HEK293 (cell line): Measurements from ENCODE around the gene TRMT1L.
"Not testable (repeated sequence)": the region's sequence is repeated elsewhere in the genome, so short reads cannot be mapped to it uniquely, and the experiment has no call there.

Experiments used
- ZNF426 ChIP-seq: fragments of 450-650 bp; formaldehyde crosslinking; IDR thresholded peaks from 2 replicates; pipeline ENCODE4 v1.5.1; 2017; ENCODE audit warnings: missing biosample characterization, missing genetic modification characterization, mild to moderate bottlenecking, inconsistent platforms, moderate library complexity
- ZNF677 ChIP-seq: fragments of 450-650 bp; IDR thresholded peaks from 2 replicates; pipeline ENCODE4 v1.5.0; 2018; ENCODE audit warnings: missing biosample characterization, mild to moderate bottlenecking, missing genetic modification characterization, moderate library complexity
- ZSCAN30 ChIP-seq: fragments of 450-650 bp; IDR thresholded peaks from 2 replicates; pipeline ENCODE4 v1.5.1; 2018; ENCODE audit warnings: missing biosample characterization, mild to moderate bottlenecking, missing genetic modification characterization, moderate library complexity
- TF ChIP-seq, protein P1 (sequence below): fragments of 450-650 bp; IDR thresholded peaks from 2 replicates; pipeline ENCODE4 v1.5.1; 2018; ENCODE audit warnings: missing biosample characterization, missing genetic modification characterization
- TF ChIP-seq, protein P2 (sequence below): fragments of 450-650 bp; formaldehyde crosslinking; IDR thresholded peaks from 2 replicates; pipeline ENCODE4 v1.5.1; 2016; ENCODE audit warnings: missing biosample characterization, missing genetic modification characterization
- TF ChIP-seq, protein P3 (sequence below): sonication (generic); formaldehyde crosslinking; IDR thresholded peaks from 2 replicates; pipeline ENCODE4 v1.8.1; 2022; ENCODE audit warnings: mild to moderate bottlenecking, moderate library complexity, missing genetic modification reagents
- TF ChIP-seq, protein P4 (sequence below): fragments of 450-650 bp; formaldehyde crosslinking; IDR thresholded peaks from 2 replicates; pipeline ENCODE4 v1.5.1; 2017; ENCODE audit warnings: missing biosample characterization, missing genetic modification characterization

DNA sequence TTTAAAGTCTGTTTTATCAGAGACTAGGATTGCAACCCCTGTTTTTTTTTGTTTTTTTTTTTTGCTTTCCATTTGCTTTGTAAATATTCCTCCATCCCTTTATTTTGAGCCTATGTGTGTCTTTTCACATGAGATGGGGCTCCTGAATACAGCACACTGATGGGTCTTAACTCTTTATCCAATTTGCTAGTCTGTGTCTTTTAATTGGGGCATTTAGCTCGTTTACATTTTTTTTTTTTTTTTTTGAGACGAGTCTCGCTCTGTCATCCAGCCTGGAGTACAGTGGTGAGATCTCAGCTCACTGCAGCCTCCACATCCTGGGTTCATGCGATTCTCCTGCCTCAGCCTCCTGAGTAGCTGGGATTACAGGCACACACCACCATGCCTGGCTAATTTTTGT is 42.0 kb upstream of the TRMT1L start:
- TF ChIP-seq, protein P1, sequence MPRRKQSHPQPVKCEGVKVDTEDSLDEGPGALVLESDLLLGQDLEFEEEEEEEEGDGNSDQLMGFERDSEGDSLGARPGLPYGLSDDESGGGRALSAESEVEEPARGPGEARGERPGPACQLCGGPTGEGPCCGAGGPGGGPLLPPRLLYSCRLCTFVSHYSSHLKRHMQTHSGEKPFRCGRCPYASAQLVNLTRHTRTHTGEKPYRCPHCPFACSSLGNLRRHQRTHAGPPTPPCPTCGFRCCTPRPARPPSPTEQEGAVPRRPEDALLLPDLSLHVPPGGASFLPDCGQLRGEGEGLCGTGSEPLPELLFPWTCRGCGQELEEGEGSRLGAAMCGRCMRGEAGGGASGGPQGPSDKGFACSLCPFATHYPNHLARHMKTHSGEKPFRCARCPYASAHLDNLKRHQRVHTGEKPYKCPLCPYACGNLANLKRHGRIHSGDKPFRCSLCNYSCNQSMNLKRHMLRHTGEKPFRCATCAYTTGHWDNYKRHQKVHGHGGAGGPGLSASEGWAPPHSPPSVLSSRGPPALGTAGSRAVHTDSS = not testable (repeated sequence)
- TF ChIP-seq, protein P2, sequence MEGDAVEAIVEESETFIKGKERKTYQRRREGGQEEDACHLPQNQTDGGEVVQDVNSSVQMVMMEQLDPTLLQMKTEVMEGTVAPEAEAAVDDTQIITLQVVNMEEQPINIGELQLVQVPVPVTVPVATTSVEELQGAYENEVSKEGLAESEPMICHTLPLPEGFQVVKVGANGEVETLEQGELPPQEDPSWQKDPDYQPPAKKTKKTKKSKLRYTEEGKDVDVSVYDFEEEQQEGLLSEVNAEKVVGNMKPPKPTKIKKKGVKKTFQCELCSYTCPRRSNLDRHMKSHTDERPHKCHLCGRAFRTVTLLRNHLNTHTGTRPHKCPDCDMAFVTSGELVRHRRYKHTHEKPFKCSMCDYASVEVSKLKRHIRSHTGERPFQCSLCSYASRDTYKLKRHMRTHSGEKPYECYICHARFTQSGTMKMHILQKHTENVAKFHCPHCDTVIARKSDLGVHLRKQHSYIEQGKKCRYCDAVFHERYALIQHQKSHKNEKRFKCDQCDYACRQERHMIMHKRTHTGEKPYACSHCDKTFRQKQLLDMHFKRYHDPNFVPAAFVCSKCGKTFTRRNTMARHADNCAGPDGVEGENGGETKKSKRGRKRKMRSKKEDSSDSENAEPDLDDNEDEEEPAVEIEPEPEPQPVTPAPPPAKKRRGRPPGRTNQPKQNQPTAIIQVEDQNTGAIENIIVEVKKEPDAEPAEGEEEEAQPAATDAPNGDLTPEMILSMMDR (tag by site-specific recombination) = not testable (repeated sequence)
- not testable (repeated sequence) for TF ChIP-seq ZSCAN30, ZNF426, ZNF677 (tag by site-specific recombination)
- TF ChIP-seq, protein P3, sequence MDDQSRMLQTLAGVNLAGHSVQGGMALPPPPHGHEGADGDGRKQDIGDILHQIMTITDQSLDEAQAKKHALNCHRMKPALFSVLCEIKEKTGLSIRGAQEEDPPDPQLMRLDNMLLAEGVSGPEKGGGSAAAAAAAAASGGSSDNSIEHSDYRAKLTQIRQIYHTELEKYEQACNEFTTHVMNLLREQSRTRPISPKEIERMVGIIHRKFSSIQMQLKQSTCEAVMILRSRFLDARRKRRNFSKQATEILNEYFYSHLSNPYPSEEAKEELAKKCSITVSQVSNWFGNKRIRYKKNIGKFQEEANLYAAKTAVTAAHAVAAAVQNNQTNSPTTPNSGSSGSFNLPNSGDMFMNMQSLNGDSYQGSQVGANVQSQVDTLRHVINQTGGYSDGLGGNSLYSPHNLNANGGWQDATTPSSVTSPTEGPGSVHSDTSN (CRISPR knock-in tag) = not testable (repeated sequence)
- TF ChIP-seq, protein P4, sequence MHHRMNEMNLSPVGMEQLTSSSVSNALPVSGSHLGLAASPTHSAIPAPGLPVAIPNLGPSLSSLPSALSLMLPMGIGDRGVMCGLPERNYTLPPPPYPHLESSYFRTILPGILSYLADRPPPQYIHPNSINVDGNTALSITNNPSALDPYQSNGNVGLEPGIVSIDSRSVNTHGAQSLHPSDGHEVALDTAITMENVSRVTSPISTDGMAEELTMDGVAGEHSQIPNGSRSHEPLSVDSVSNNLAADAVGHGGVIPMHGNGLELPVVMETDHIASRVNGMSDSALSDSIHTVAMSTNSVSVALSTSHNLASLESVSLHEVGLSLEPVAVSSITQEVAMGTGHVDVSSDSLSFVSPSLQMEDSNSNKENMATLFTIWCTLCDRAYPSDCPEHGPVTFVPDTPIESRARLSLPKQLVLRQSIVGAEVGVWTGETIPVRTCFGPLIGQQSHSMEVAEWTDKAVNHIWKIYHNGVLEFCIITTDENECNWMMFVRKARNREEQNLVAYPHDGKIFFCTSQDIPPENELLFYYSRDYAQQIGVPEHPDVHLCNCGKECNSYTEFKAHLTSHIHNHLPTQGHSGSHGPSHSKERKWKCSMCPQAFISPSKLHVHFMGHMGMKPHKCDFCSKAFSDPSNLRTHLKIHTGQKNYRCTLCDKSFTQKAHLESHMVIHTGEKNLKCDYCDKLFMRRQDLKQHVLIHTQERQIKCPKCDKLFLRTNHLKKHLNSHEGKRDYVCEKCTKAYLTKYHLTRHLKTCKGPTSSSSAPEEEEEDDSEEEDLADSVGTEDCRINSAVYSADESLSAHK (tag by site-specific recombination) = not testable (repeated sequence)
